SIG-M5 (cell line): Measurements from ENCODE around the gene GFPT2.

ENCODE experiments used
- DNase-seq: peaks from one replicate; lab custom pipeline; 2025; lab: John Stamatoyannopoulos, UW

The GFPT2 gene

DNA sequence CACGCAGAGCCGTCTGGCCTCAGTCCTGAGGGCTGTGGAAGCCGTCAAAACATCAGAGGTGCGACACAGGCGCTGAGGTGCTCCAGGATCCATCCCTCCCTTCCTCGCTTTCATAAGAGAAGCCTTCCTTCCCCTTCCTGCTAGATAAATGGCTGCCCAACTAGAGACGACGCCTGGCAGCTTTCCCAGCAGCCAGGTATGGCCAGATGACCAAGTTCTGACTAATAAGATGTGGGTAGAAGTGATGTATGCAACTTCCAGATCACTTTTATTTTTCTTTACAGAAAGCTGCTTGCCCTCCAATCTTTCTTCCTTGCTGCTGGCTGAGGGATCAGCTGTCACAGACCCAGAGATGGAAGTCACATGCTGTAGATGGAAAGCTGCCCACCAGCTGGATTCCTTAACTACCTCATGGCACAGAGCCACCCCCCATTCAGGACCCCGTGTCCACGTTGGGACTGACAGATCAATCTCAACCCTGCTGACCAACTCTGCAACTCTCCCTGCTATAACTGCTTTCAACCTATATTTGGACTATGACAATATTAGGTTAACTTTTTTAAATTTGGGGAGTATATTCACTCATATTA lies 70.0 kb downstream of the GFPT2 start:
- DNase-seq: no peak

DNA sequence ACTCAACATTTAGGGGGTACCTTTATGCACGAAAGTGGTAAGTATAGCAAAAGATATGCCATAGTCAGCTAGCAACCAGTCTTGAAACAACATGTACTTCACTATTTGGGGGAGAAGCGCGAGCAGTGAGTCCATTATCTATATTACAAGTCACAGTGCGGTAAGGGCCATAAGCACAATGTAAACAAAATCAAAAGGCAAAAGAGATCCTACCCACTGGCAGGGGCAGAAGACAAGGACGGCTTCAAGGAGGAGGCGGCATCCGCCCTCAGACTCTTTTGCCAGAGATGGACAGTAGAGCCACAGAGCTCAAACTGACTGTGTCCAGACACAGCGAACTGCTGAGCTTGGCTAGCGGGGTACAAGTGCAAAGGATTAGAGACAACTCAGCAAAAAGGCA lies 70.9 kb downstream of the GFPT2 start:
- DNase-seq: no peak

DNA sequence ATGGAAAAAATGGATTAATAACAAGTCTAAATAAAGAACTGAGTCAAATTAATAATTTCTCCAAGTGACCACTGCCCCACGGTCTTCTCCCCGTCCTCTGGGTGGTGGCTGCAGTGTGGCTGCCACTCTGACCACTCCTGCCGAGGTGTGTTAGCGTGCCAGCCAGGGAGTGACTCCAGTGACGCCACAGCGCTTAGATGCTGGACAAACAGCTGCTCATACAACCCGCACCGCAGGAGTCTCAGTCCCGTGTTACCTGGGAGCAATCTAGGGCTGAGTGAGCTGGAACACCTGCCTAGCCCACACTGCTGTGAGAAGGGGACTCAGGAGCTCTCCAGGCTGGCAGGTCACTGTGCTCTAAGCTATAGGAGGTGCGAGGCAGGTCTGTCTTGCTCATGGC lies 71.4 kb downstream of the GFPT2 start:
- no peak for DNase-seq

DNA sequence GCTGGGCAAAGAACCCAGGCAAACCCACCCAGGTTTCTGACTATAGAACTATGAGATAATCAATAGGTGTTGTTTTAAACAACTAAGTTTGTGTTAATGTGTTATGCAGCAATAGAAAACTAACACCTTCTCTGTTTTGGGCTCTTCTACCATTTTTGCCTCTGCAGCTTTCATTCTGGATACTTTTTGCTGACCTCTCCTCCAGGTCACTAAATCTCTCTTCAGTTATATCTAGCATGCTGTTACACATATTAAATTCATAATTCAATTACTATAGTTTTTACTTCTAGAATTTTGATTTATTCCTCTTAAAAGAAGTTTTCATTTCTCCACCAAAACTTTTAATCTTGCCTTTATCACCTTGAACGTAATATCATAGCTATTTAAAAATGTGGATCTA lies 78.4 kb downstream of the GFPT2 start:
- no peak for DNase-seq

DNA sequence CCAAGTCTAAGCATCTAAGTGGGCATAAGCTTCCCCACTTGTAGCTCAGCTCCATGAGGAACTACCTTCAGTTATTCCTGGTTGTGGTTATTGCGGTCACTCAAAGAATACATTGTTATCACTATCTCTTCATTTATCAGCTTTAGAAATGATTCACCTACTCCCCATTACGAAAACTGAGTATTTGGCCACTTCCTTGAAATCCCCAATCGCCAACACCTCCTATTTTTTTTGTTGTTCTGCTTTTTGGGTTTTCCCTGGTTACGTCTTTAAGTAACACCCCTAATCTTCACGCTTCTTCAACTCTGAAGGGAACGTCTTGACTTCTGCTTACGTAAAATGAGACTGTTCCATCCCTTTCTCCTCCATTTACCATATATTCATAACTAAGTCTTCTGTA lies 81.9 kb downstream of the GFPT2 start:
- DNase-seq: no peak

DNA sequence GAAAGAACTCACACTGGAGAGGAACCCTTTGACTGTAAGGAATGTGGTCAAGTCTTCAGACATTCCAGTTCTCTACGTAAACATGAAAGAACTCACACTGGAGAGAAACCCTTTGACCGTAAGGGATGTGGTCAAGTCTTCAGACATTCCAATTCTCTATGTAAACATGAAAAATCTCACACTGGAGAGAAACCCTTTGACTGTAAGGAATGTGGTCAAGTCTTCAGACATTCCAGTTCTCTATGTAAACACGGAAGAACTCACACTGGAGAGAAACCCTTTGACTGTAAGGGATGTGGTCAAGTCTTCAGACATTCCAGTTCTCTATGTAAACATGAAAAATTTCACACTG lies 93.9 kb downstream of the GFPT2 start:
- no peak for DNase-seq

DNA sequence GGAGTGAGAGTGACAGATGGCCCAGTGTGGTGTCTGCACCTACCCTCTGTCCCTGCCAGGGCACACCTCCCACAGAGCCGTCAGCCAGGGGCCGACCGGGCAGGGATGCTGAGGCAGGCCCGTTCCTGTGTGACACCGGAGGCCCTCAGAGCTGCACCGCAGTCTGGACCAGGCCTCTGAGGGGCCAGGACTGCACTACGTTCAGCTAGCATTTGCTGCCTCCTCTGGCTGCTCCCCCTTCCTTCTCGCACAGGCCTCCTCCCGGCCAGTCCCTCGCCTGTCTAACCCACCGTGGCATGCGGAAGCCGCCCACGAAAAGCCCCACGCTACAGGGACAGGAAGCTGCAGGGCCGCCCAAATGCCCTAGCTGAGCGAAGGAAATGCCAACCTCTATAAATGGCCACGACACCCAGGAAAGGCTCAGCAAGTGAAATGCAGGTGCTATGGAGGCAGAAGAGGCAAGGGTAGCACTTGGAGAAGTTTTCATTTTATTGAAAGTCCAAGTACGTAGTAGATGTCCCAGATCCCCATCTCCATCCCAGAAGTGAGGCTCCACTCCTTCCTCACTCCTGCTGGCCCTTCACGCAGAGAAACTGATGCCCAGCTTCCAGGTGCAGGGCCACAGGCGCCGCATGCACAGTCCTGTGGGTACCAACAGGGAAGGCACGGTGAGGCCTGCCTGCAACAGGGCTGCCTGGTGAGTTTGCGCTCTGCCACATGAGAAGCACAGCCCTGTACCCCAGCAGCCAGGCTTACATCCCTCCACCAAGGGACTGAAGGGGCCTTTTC lies 99.9 kb downstream of the GFPT2 start:
- no peak for DNase-seq

DNA sequence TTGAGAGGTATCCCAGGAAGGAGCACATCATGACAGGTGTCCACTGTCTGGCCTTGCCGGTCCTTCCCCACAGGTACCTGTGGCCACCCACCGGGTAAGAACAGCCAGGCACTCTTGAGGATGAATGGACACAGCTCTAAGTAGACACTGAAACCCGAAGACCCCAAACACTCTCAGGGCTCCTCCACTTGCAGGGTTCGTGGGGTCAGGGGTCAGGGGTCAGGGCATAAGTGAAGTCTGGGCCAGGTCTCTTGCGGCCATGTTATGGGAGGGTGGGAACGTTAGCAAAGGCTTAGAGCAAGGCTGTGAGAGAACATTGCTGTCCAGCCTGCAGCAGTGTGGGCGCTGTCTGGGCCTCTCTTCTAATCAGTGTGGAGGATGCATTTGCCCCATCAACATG lies 101.2 kb downstream of the GFPT2 start:
- DNase-seq: no peak

DNA sequence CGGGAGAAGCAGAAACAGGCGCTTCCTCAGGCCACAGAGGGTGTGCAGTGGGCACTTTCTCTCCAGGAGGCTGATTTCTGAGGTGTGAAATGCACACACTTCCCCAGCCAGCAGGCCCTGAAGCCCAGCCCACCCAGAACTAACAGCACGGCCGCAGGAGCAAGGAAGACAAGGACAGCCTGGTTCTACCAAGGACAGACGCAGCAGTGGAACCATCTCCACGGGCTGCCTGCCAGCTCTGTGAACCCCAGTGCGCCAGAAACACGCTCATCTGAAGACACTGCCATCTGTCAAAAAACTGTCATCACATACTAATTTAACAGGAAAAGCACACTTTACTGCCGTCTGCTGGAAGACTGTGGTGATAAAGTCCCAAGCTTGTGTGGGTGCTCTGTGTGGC lies 102.0 kb downstream of the GFPT2 start:
- no peak for DNase-seq
